ENCODE measurements around the gene ZNF10.

GRCh38 chr12:133202493-133203343, 72.3 kb downstream of the ZNF10 start:
- no peak for TF ChIP-seq RAD21 (IDR thresholded peaks at IDR 0.05; ENCODE audit: low read length)
- TF ChIP-seq FOXM1 (IDR thresholded peaks at IDR 0.05; ENCODE audit: low read depth), result no peak
- no peak for TF ChIP-seq CTCF (IDR thresholded peaks at IDR 0.05)
- TF ChIP-seq GABPA (IDR thresholded peaks at IDR 0.05; ENCODE audit: low read depth), result no peak

All from SK-N-SH (cell line).